NCI-H2227 (cell line): Measurements from ENCODE around the gene ANO6.
"Not testable (repeated sequence)": the region's sequence is repeated elsewhere in the genome, so short reads cannot be mapped to it uniquely, and the experiment has no call there.

Experiments used
- DNase-seq: peaks from one replicate; lab custom pipeline; 2025; ENCODE audit not compliant: unreplicated experiment; lab: John Stamatoyannopoulos, UW

The ANO6 gene

GRCh38 chr12:45389426-45389825 is 173.5 kb downstream of the ANO6 start:
- no peak for DNase-seq

GRCh38 chr12:45397499-45397898 is 181.6 kb downstream of the ANO6 start:
- DNase-seq, result not testable (repeated sequence)

GRCh38 chr12:45398552-45398951 is 182.7 kb downstream of the ANO6 start:
- no peak for DNase-seq

- DNase-seq, result no peak
These were observed 185.1 kb downstream of the ANO6 start for GRCh38 chr12:45400991-45401390.

- no peak for DNase-seq
These were observed 186.4 kb downstream of the ANO6 start for GRCh38 chr12:45402288-45402687.

- DNase-seq, result no peak
These were observed 191.3 kb downstream of the ANO6 start for GRCh38 chr12:45406988-45407850.

GRCh38 chr12:45407981-45408728 is 192.3 kb downstream of the ANO6 start:
- DNase-seq, result no peak

- no peak for DNase-seq
These were observed 192.8 kb downstream of the ANO6 start for GRCh38 chr12:45408729-45409114.

GRCh38 chr12:45409966-45410365 is 194.1 kb downstream of the ANO6 start:
- no peak for DNase-seq

- no peak for DNase-seq
These were observed 195.7 kb downstream of the ANO6 start for GRCh38 chr12:45411626-45412025.

- DNase-seq, result no peak
These were observed 199.5 kb downstream of the ANO6 start for GRCh38 chr12:45415393-45415817.

- DNase-seq, result no peak
These were observed 200.2 kb downstream of the ANO6 start for GRCh38 chr12:45416126-45416525.

- DNase-seq, result no peak
These were observed 202.6 kb downstream of the ANO6 start for GRCh38 chr12:45418520-45418919.

GRCh38 chr12:45419317-45419814 is 203.5 kb downstream of the ANO6 start:
- no peak for DNase-seq

GRCh38 chr12:45421736-45422135 is 205.8 kb downstream of the ANO6 start:
- no peak for DNase-seq

- no peak for DNase-seq
These were observed 208.0 kb downstream of the ANO6 start for GRCh38 chr12:45423931-45424330.

GRCh38 chr12:45425426-45425825 is 209.5 kb downstream of the ANO6 start:
- DNase-seq, result no peak

GRCh38 chr12:45426294-45426693 is 210.4 kb downstream of the ANO6 start:
- DNase-seq, result no peak

- no peak for DNase-seq
These were observed 211.1 kb downstream of the ANO6 start for GRCh38 chr12:45427042-45427441.

- no peak for DNase-seq
These were observed 213.9 kb downstream of the ANO6 start for GRCh38 chr12:45429831-45430230.

- DNase-seq, result no peak
These were observed 215.2 kb downstream of the ANO6 start for GRCh38 chr12:45431126-45431525.

- DNase-seq, result no peak
These were observed 216.8 kb downstream of the ANO6 start for GRCh38 chr12:45432710-45433109.
